GM19240 (cell line): ENCODE measurements around the gene SYT1.
"Not testable (repeated sequence)": the region's sequence is repeated elsewhere in the genome, so short reads cannot be mapped to it uniquely, and the experiment has no call there.

Source experiments
- DNase-seq: peaks from one replicate; pipeline ENCODE4 v3.0.0; 2011; ENCODE audit warnings: low spot score; ENCODE audit not compliant: insufficient read length

Gene SYT1

DNA sequence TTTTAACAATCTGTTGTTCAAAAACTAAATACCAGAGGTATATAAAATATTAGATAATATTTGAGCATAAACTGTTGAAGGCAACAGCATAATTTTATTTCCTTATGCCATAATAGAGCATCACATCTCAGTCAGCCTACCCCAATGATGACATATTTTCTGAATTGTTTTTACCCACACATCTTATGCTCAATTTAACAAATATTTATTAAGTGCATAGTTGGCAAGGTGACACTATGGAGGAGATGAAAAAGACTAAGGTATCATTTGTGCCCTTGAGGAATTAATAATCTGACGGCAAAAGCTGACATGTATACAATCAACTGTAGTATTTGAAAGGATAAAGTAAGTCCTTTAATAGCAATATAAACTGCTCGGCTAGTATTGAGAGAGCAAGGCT is 102.4 kb downstream of the SYT1 start:
- DNase-seq, result no peak

DNA sequence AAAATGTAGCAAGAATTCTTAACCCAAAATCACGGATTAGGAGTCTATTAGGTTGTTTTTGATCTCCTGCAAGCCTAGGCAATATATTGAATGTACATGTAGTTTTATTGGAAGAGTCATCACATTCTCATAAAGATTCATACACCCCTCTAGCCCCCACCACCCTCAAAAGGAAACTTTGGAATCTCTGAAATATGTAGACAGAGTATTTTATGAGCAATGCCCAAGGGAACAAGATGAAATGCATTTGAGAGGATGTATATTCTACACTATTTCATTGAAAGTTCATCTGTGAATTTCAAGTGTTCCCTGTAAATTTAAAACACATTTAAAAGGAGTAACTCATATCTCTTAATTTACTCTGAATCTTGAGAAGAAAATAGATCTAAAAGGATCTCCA is 103.7 kb downstream of the SYT1 start:
- DNase-seq, result no peak

DNA sequence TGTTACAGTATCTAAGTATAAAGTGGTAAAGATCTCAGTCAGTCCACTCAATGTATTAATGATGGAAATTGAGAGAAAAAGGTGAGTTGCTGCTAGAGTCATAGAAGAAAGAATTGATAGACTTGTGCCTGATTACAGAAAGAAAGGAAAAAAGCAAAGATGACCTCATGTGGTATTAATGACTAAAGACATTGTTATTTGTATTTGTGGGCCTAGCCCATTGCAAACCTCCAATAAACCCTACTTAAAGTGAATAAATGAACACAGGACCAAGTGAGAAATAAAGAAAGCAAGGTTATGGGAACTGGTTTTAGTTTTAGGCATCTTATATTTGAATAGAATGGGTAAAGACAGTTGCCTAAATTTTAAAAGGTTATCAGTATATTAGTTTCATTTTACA is 105.5 kb downstream of the SYT1 start:
- no peak for DNase-seq

DNA sequence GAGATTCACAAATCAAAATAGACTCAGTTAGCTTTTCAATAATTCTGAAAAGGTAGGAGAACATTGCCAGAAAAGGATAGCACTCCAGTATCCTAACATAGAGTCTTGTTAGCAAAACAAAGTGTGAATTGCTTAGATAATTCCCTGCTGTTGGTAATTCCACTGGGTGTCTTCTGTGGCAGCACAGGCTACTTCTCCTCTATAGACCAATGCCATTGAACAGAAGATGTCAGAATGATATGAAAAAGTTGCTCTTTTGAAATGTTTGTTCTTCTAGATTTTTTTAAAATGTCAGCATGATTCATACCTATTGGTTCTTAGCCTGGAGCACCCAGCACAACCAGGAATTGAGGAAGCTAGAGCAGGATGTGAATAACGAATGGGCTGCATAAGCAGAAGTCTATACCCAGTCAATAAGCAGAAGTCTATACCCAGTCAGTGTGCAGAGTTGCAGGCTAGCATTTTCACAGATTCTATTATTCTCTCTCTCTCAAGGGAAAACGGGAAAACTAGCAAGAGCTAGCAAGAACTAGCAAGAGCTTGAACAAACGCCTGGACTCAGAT is 112.8 kb downstream of the SYT1 start:
- no peak for DNase-seq

DNA sequence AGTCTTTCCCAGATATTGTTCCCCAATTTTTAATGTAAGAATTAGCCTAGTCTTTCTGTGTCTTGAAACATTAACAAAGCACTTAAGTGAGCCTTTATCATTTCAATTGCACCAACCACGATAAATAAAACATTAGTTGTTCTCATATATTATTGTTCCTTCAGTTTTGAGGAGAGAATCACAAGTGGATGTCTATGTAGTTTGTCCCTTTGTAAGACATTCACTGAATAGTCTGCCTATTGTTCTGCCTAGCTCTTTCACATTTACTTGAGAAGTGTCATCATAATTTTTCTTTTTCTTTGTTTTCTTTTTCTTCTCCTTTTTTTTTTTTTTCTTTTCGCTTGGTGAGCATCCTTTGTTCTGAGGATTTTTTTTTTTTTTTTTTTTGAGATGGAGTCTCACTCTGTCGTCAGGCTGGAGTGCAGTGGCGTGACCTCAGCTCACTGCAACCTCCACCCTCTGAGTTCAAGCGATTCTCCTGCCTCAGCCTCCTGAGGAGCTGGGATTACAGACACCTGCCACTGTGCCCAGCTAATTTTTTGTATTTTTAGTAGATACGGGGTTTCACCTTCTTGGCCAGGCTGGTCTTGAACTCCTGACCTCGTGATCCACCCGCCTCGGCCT is 129.7 kb downstream of the SYT1 start:
- DNase-seq, result no peak

DNA sequence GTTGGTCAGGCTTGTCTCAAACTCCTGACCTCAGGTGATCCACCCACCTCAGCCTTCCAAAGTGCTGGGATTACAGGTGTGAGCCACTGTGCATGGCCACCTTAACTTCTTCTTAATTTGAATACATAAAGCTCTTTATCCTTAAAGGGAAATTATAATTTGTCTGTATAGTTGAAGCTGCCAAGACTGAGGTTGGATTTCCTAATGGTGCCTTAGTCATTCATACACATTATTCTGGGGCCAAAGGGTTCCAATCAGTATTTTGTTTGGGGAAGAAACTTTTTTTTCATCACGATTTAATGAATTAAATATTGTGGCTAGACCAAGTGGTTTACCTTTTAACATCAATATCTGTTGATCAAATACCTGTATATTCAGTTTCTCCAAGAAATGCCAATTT is 135.9 kb downstream of the SYT1 start:
- DNase-seq, result no peak

DNA sequence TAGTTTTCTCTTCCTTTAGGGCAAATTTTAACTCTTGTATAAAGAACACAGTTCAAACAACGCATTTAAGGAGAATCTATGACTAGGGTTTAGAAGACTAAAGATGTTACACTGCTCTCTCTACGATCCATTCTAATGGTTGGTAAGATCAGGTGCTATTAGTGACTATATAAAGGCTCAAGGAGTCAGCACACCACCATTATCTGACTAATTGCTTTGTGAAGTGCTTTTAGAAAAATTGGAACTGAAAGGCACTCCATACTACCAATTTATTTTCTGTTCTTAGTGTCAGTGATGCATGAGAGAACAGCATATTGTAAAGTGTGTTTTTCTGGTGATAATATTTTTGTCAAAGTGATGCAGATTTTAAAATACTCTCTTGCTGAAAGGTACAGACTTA is 136.8 kb downstream of the SYT1 start:
- DNase-seq, result no peak

DNA sequence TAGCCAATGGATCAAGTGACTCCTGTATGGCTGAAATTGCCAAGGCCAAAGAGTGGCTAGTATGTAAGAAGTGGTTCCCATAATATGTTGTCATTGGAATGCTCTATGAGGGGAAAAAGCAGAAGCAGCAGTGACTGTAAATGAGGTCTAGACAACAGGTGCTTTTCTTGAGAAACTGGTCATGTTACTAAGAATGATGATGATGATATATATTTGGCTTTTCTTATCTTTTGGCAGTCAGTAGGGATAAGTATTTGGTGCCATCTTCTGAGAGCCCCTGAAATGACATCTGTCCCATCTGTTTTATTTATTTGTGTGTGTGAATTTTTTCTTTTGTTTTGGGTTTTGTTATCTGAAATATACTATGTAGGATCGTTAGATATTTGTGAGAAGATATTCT is 141.7 kb downstream of the SYT1 start:
- DNase-seq, result no peak

DNA sequence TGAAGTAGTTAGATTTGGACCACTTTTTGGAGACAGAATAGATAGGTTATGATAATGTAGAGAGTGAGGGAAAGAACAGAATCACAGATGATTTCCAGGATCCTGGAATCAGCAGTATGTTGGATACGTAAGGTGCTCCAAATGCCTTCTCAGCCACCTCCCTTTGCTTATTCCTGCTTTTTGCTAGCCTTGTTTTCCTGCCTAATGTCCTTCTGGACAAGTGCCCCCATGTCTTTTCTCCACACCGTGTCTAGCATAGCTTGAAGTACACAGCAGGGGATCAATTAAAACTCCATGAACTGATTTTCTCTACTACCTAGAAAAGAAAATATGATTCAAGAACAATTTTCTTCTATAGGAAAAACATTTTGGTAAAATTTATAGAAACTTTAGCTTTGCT is 144.0 kb downstream of the SYT1 start:
- DNase-seq, result no peak

DNA sequence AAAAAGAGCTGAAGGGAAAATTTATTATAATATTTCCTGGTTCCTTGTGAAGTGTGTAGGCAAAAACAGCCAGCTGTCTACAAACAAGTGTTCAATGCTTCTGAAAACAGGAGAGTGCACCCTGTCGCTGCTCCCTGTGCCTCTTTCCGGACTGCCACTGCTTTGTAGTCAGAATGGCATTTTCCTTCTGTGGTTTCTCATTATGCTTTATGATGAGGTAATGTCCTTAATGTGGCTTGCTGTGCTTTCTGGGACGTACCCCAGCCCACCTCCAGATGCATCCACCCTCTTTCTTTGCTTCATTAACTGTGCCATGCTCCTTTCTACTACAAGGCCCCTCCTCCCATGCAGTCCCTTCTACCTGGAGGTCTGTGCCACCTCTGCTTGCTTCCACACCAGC is 148.1 kb downstream of the SYT1 start:
- no peak for DNase-seq

DNA sequence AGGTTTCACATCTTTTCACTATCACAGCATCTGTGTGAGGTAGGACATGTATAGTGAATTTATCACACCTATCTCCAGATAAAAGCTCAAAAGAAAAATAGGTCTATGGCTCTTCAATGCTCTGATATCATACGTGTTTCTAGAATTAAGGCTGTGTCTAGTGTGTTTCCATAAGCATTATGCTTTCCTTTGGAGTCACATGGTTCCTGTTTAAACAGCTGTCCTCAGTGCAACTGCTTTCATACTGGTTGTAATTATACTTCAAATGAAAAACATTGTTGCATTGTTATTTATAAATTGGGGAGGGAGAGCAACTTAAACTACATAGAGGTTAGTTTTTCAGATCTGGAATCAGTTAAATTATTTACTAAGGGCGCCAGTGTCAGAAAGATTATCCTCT is 151.6 kb downstream of the SYT1 start:
- DNase-seq, result no peak

DNA sequence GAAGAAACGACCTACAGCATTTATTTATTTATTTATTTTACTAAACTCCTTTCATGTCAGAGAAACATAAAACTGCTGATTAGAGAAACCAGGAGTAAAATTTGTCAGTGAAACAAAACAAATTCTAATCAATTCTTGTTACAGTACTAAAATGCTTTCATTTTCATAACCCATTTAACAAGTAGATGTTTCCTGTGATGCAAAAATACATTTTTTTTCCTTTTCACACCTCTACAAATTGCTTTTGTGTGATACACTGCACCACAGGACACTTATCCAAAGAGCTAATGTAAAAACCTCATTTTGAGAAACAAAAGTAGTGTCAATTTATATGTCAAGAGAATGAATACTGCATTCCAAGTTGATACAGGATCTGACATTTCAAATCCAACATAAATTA is 155.1 kb downstream of the SYT1 start:
- no peak for DNase-seq

DNA sequence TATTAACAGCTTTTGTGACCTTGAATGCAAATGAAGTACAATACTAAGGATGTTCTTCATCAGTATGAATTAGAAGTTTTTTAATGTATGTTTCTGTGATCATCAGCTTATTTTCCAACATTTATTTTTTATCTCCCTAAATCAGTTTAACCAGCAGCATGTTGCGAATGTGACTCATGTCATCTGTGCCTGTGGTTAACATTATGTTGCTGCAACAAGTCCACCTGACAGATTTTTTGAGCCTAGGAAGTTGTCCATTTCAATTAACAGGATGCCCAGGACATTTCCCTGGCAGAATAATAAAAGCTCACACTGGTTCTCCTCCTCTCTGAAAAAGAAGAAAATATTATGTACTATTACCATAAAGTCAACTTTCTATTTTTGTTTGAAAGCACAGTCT is 155.5 kb downstream of the SYT1 start:
- DNase-seq, result no peak

DNA sequence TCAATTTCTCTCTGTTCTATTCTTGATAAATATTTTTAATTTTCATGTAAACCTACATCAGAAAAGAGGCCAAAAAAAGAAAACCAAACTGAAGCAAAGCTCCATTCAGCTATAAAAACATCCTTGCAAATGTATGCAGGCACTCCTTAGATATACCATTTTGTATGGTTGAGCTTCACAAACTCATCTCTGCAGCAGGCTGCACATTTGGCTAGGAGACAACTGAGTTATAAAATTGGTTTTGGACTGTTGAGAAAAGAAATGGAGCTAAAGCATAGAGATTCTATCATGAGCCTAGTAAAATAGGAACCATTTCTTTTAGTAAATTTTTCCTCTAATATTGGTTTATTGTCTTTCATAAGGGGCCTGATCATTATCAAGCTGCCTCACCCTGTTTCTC is 156.4 kb downstream of the SYT1 start:
- no peak for DNase-seq

DNA sequence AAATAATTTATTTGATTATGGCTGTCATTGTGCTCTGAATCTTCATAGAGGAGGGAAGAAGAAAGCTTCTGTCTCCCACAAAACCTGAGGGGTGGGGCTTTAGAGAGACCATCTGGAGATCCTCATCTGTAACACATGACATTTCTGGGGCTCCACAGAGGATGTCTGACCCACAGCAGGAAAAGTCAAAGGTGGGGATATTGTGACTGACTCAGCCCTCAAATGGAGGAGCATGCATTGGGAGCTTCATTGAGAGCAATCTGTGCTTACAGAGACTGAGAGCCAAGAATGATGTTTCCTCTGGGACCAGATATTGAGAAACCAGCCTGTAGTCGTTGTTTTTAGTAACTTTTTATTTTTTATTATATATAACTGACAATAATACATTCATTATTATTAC is 158.7 kb downstream of the SYT1 start:
- no peak for DNase-seq

DNA sequence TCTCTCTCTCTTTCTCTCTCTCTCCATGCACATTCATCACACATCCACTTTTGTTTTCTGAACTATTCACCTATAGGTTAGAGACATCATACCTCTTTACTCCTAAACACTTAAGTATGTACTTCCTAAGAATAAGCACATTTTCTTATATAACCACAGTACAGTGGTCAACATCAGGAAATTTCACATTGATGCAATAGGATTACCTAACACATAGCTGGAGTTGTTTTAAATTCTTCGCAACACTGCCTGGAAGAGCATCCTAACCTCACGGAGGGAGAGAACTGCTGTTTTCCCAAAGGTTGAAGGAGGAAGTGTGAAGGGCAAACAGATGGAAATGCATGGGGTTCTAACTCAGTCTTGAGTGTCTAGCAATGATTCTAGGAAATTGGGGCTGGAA is 159.2 kb downstream of the SYT1 start:
- no peak for DNase-seq

DNA sequence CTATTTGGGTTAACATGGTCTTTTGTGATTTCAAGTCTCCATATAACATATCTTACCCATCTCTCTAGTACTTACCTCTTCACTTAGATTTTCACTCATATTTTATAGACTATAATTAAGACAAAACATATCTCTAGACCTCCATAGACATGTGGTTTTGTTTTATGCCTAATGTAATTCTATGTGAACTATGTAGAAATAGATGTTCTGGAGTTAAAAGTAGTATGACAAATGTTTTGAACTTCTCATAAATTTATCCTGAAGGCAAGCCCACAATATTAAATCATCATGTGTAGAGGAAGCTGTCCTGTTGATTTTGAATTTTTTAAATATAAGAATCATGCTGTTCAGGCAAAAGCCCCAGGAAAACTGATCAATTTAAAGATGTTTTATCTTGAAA is 169.2 kb downstream of the SYT1 start:
- DNase-seq, result no peak

DNA sequence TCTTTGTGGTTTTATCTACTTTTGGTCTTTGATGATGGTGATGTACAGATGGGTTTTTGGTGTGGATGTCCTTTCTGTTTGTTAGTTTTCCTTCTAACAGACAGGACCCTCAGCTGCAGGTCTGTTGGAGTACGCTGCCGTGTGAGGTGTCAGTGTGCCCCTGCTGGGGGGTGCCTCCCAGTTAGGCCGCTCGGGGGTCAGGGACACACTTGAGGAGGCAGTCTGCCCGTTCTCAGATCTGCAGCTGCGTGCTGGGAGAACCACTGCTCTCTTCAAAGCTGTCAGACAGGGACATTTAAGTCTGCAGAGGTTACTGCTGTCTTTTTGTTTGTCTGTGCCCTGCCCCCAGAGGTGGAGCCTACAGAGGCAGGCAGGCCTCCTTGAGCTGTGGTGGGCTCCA is 180.2 kb downstream of the SYT1 start:
- DNase-seq, result not testable (repeated sequence)

DNA sequence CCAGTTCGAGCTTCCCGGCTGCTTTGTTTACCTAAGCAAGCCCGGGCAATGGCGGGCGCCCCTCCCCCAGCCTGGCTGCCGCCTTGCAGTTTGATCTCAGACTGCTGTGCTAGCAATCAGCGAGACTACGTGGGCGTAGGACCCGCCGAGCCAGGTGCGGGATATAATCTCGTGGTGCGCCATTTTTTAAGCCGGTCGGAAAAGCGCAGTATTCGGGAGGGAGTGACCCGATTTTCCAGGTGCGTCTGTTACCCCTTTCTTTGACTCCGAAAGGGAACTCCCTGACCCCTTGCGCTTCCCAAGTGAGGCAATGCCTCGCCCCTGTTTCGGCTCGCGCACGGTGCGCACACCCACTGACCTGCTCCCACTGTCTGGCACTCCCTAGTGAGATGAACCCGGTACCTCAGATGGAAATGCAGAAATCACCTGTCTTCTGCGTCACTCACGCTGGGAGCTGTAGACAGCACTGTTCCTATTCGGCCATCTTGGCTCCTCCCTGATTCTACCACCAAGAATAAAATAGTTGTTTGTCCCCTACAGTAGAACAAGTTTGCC is 180.7 kb downstream of the SYT1 start:
- not testable (repeated sequence) for DNase-seq

DNA sequence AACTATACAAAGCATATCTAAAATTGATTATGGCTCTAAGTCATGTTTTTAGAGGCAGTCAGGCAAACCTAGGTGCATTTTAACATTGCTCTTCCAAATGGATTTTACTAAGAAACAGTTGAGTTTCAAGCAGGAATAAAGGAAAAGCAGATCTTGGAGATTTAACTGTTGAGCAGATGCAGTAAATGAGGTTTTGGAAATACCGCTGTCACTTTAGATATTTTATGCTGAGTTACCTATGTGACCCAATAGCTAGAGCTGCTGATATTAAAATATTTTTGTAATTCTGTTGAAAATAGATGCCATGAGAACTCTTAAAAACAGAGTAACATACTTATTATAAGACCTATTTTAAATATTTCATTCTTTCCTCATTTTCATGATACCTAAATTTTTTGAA is 181.4 kb downstream of the SYT1 start:
- DNase-seq, result no peak

DNA sequence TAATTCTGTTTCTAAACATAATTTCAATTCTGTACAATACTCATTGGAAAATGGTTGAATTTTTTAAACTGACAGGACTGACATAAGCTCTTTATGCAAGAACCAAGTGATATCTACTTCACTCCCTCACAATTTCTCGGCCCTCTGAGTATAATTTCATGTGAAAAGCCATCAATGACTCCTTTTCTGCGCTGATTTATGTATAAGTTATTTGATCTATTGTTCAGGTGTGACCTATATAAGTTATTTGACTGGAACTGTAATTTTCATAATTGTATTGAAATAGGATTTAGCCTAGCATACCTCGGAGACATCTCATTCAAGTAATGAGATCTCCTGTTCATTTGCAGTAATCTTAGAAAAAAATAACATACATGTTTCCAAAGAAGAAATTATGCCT is 184.4 kb downstream of the SYT1 start:
- no peak for DNase-seq

DNA sequence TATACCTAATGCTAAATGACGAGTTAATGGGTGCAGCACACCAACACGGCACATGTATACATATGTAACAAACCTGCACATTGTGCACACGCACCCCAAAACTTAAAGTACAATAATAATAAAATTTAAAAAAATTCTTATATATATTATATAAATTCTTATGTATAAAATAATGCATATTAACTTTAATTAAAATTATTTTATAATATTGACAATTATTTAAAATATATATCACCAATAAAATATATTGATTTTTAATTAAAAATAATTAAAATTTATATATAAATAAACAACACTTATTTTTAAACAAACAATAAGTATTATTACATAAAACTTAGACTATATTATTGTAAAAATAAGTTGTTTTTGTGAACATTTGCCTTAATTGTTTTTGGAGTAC is 188.8 kb downstream of the SYT1 start:
- no peak for DNase-seq

DNA sequence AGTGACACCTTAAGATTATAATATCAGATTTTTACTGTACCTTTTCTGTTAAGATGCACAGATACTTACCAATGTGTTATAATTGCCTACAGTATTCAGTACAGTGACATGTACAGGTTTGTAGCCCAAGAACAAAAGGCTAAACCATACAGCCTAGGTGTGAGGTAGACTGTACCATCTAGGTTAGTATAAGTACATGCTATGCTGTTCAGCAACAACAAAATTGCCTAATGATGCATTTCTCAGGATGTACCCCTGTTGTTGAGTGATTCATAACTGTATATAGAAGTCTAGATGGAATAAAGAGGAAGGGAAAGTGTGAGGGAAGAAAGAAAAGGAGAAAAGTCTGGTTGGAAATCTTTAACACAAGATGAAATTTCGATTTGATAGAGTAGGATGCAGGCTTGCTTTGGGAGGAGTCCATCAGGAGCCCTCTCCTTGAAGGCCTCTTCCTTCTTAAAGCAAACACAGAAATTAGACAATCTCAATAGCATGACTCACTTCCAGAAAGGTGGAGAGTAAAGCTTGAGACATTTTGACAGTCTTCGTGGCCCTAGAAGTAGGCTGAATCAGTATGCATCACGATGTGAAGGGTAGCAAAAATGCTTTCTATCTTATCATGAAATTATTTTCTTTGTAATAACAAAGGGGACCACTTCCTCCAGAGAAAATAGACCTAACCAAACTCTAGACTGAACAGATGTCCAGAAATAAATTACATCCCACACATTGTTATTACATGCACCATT is 191.5 kb downstream of the SYT1 start:
- DNase-seq, result no peak
